GM10266 (cell line): Measurements from ENCODE around the gene P2RY8.

Experiments used
- DNase-seq: peaks from one replicate; pipeline ENCODE4 v3.0.0; 2012; ENCODE audit errors: extremely low spot score
- CTCF ChIP-seq: IDR thresholded peaks from 2 replicates; pipeline ENCODE4 v1.5.1; 2012; ENCODE audit warnings: mild to moderate bottlenecking, low read depth; ENCODE audit not compliant: control insufficient read depth, insufficient read depth; ENCODE audit errors: missing control alignments

P2RY8 gene

GRCh38 chrX:1444561-1445500 lies 92.2 kb downstream of the P2RY8 start:
- TF ChIP-seq CTCF = no peak
- DNase-seq = no peak

GRCh38 chrX:1443496-1444075 lies 93.4 kb downstream of the P2RY8 start:
- no peak for DNase-seq
- no peak for TF ChIP-seq CTCF

- no peak for DNase-seq
Measured at GRCh38 chrX:1442724-1443367, 94.1 kb downstream of the P2RY8 start.

GRCh38 chrX:1442016-1442665 lies 94.8 kb downstream of the P2RY8 start:
- TF ChIP-seq CTCF = no peak
- no peak for DNase-seq

More at GRCh38 chrX:1442724-1443367, 94.1 kb downstream of the P2RY8 start:
- TF ChIP-seq CTCF = no peak

GRCh38 chrX:1440506-1440905 lies 96.5 kb downstream of the P2RY8 start:
- no peak for TF ChIP-seq CTCF
- no peak for DNase-seq

- TF ChIP-seq CTCF = no peak
- DNase-seq = no peak
Measured at GRCh38 chrX:1435241-1435895, 101.6 kb downstream of the P2RY8 start.
